ENCODE data around the gene RFPL3.

The RFPL3 gene

GRCh38 chr22:32328306-32329201, 29.1 kb upstream of the RFPL3 start:
- Histone ChIP-seq H3K4me3 (ENCODE audit: low read depth in 1 of 2, low read length in 2 of 2) (no peak overlapping the region), H3K9me3 (ENCODE audit: control insufficient read depth in 1 of 2, low read length in 2 of 2) (no peaks in the 10 kb centered on the region), H3K36me3 (ENCODE audit: control insufficient read depth in 1 of 2, insufficient read depth in 2 of 2, low read length in 2 of 2) (no peaks in the 10 kb centered on the region), H3K9ac (ENCODE audit: low read depth in 1 of 2, low read length in 2 of 2) (no peak overlapping the region), H3K4me1 (ENCODE audit: control insufficient read depth in 1 of 2, insufficient read depth in 2 of 2, low read length in 2 of 2) (no peaks in the 10 kb centered on the region), H3K27me3 (ENCODE audit: control insufficient read depth in 1 of 2, insufficient read depth in 2 of 2, low read length in 2 of 2) (peaks cover 0 to 1% of the 10 kb centered on the region in 2 donors), H3K27ac (ENCODE audit: low read depth, low read length) (no peak overlapping the region)

- Histone ChIP-seq H3K4me3 (ENCODE audit: low read depth in 1 of 2, low read length in 2 of 2) (no peak overlapping the region), H3K9me3 (ENCODE audit: control insufficient read depth in 1 of 2, low read length in 2 of 2) (no peaks in the 10 kb centered on the region), H3K27ac (ENCODE audit: low read depth, low read length) (no peak overlapping the region), H3K9ac (ENCODE audit: low read depth in 1 of 2, low read length in 2 of 2) (no peak overlapping the region), H3K27me3 (ENCODE audit: control insufficient read depth in 1 of 2, insufficient read depth in 2 of 2, low read length in 2 of 2) (peaks cover 0 to 7% of the 10 kb centered on the region in 2 donors), H3K4me1 (ENCODE audit: control insufficient read depth in 1 of 2, insufficient read depth in 2 of 2, low read length in 2 of 2) (no peaks in the 10 kb centered on the region), H3K36me3 (ENCODE audit: control insufficient read depth in 1 of 2, insufficient read depth in 2 of 2, low read length in 2 of 2) (no peaks in the 10 kb centered on the region)
These were observed 28.4 kb upstream of the RFPL3 start for GRCh38 chr22:32329202-32329645.

DNA sequence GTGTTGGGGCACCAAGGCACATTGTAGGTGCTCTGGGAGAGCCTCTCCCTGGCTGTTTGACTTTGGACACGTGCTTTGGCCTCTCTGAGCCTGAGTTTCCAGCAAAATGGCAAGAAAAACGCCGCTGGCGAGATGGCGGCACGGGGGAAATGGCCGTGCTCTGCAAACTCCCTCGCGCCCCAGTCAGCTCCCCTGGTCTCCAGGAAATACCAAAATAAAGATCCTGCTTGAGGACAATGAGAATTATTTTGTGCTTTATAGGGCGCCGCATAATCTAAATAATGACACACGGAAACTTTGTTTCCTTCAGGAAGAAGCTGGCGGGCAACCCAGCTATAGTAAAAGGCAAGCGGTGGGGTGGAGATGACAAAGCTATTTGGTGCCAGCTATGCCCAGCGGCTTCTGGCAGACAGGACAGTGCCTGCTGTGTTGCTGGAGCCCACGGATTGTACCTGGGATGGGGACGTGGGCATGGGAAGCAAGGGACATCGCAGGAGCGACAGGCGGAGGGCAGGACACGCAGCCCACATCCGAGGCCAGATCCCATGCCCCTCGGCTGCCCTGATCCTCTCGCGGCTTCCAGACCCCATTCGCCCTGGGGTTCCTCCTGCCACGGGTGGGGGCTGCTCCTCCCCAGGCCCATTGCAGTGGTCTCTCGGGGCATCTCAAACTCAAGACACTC, 26.3 kb upstream of the RFPL3 start:
- no peaks in the 10 kb centered on the region for H3K9me3 ChIP-seq (ENCODE audit: control insufficient read depth in 1 of 2, low read length in 2 of 2)
- no peak overlapping the region for H3K4me3 ChIP-seq (ENCODE audit: low read depth in 1 of 2, low read length in 2 of 2)
- H3K9ac ChIP-seq (ENCODE audit: low read depth in 1 of 2, low read length in 2 of 2) = no peak overlapping the region
- no peaks in the 10 kb centered on the region for H3K36me3 ChIP-seq (ENCODE audit: control insufficient read depth in 1 of 2, insufficient read depth in 2 of 2, low read length in 2 of 2)
- peaks cover 0 to 8% of the 10 kb centered on the region in 2 donors for H3K27me3 ChIP-seq (ENCODE audit: control insufficient read depth in 1 of 2, insufficient read depth in 2 of 2, low read length in 2 of 2)
- H3K4me1 ChIP-seq (ENCODE audit: control insufficient read depth in 1 of 2, insufficient read depth in 2 of 2, low read length in 2 of 2) = no peaks in the 10 kb centered on the region
- no peak overlapping the region for H3K27ac ChIP-seq (ENCODE audit: low read depth, low read length)

DNA sequence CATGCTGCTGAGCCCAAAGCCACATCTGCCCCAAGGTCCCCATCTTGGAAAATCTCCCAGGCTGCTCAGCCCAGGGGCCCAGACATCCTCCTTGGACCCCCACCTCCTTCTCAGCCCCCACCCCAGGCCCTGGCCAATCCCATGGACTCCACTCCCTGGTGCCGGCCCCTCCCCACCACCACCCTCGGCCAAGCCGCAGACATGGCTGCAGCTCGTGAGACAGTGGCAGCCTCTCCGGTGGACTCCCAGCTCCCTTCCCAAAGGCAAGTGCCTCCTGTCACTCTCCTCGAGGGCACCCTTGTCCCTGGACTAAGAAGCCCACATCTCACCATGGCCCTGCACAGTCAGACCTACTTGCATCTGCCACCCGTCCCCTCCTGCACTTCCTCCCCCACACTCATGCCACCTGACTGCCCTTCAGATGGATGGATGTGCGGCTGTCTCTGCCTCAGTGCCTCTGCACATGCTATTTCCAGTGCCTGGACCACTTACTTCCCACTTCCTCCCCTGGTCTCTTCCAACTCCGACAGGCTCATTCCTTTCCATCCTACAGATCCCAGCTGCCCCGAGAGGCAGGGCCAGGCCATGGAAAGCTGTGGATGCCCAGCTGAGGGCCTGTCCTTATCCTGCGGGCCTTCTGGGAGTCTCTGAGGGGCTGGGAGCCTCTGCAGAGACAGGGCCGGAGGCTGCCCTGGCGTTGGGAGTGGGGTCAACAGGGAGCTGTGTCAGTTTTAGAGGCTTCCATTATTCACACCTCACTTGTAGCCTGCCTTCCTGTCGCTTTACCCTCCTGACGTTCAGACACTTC, 25.5 kb upstream of the RFPL3 start:
- Histone ChIP-seq H3K9ac (ENCODE audit: low read depth in 1 of 2, low read length in 2 of 2) (no peak overlapping the region), H3K4me3 (ENCODE audit: low read depth in 1 of 2, low read length in 2 of 2) (no peak overlapping the region)

GRCh38 chr22:32333141-32333768, 24.4 kb upstream of the RFPL3 start:
- Histone ChIP-seq H3K27me3 (ENCODE audit: control insufficient read depth in 1 of 2, insufficient read depth in 2 of 2, low read length in 2 of 2) (peaks cover 0 to 8% of the 10 kb centered on the region in 2 donors), H3K4me3 (ENCODE audit: low read depth in 1 of 2, low read length in 2 of 2) (no peak overlapping the region), H3K27ac (ENCODE audit: low read depth, low read length) (no peak overlapping the region), H3K9ac (ENCODE audit: low read depth in 1 of 2, low read length in 2 of 2) (no peak overlapping the region), H3K36me3 (ENCODE audit: control insufficient read depth in 1 of 2, insufficient read depth in 2 of 2, low read length in 2 of 2) (no peaks in the 10 kb centered on the region), H3K4me1 (ENCODE audit: control insufficient read depth in 1 of 2, insufficient read depth in 2 of 2, low read length in 2 of 2) (no peaks in the 10 kb centered on the region), H3K9me3 (ENCODE audit: control insufficient read depth in 1 of 2, low read length in 2 of 2) (no peaks in the 10 kb centered on the region)

More for the DNA sequence above, 25.5 kb upstream of the RFPL3 start:
- no peaks in the 10 kb centered on the region for H3K9me3 ChIP-seq (ENCODE audit: control insufficient read depth in 1 of 2, low read length in 2 of 2)
- no peak overlapping the region for H3K27ac ChIP-seq (ENCODE audit: low read depth, low read length)
- no peaks in the 10 kb centered on the region for H3K36me3 ChIP-seq (ENCODE audit: control insufficient read depth in 1 of 2, insufficient read depth in 2 of 2, low read length in 2 of 2)
- no peaks in the 10 kb centered on the region for H3K4me1 ChIP-seq (ENCODE audit: control insufficient read depth in 1 of 2, insufficient read depth in 2 of 2, low read length in 2 of 2)
- peaks cover 0 to 8% of the 10 kb centered on the region in 2 donors for H3K27me3 ChIP-seq (ENCODE audit: control insufficient read depth in 1 of 2, insufficient read depth in 2 of 2, low read length in 2 of 2)

DNA sequence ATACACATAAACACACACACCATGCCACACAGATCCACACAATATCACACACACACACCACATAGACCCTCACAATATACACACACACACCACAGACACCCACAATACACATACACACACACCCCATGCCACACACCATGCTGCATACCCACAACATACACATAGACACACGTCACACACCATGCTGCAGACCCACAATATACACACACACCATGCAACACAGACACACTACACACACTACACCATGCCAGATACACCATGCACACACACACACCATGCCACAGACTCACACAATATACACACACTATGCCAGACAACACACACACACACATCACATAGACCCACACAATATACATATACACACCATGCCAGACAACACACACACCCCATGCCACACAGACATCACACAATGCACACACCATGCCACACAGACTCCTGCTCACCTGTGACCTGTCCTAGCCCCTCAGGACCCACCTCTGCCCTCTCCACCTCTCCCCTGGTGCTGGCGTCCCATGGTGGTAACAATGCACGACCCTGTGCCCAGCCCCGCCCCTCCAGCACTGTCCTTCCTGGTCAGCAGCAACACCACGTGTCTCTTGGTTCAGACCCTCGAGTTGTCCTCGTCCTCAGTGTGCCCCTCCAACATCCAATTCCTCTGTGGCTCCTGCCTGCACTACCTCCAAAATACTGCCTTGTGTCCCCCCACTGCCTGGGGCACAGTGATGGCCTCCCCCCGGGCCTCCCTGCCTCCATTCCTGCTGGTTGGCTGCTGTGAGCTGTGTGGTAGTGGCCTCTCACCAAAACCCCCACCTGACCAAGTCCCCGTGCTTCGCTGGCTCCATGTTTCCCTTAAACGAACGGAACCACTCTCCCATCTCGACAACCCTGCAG, 23.7 kb upstream of the RFPL3 start:
- H3K36me3 ChIP-seq (ENCODE audit: control insufficient read depth in 1 of 2, insufficient read depth in 2 of 2, low read length in 2 of 2) = no peaks in the 10 kb centered on the region
- H3K9me3 ChIP-seq (ENCODE audit: control insufficient read depth in 1 of 2, low read length in 2 of 2) = no peaks in the 10 kb centered on the region
- no peaks in the 10 kb centered on the region for H3K4me1 ChIP-seq (ENCODE audit: control insufficient read depth in 1 of 2, insufficient read depth in 2 of 2, low read length in 2 of 2)
- H3K27ac ChIP-seq (ENCODE audit: low read depth, low read length) = no peak overlapping the region
- H3K9ac ChIP-seq (ENCODE audit: low read depth in 1 of 2, low read length in 2 of 2) = no peak overlapping the region
- peaks cover 0 to 8% of the 10 kb centered on the region in 2 donors for H3K27me3 ChIP-seq (ENCODE audit: control insufficient read depth in 1 of 2, insufficient read depth in 2 of 2, low read length in 2 of 2)
- no peak overlapping the region for H3K4me3 ChIP-seq (ENCODE audit: low read depth in 1 of 2, low read length in 2 of 2)

GRCh38 chr22:32334660-32335365, 22.9 kb upstream of the RFPL3 start:
- peaks cover 0 to 8% of the 10 kb centered on the region in 2 donors for H3K27me3 ChIP-seq (ENCODE audit: control insufficient read depth in 1 of 2, insufficient read depth in 2 of 2, low read length in 2 of 2)

GRCh38 chr22:32335471-32335870, 22.2 kb upstream of the RFPL3 start:
- H3K9ac ChIP-seq (ENCODE audit: low read depth in 1 of 2, low read length in 2 of 2) = no peak overlapping the region
- peaks cover 0 to 13% of the 10 kb centered on the region in 2 donors for H3K27me3 ChIP-seq (ENCODE audit: control insufficient read depth in 1 of 2, insufficient read depth in 2 of 2, low read length in 2 of 2)

More at GRCh38 chr22:32334660-32335365, 22.9 kb upstream of the RFPL3 start:
- H3K9ac ChIP-seq (ENCODE audit: low read depth in 1 of 2, low read length in 2 of 2) = no peak overlapping the region
- H3K4me1 ChIP-seq (ENCODE audit: control insufficient read depth in 1 of 2, insufficient read depth in 2 of 2, low read length in 2 of 2) = no peaks in the 10 kb centered on the region
- H3K36me3 ChIP-seq (ENCODE audit: control insufficient read depth in 1 of 2, insufficient read depth in 2 of 2, low read length in 2 of 2) = no peaks in the 10 kb centered on the region
- no peak overlapping the region for H3K27ac ChIP-seq (ENCODE audit: low read depth, low read length)
- no peaks in the 10 kb centered on the region for H3K9me3 ChIP-seq (ENCODE audit: control insufficient read depth in 1 of 2, low read length in 2 of 2)
- H3K4me3 ChIP-seq (ENCODE audit: low read depth in 1 of 2, low read length in 2 of 2) = no peak overlapping the region

More at GRCh38 chr22:32335471-32335870, 22.2 kb upstream of the RFPL3 start:
- Histone ChIP-seq H3K4me1 (ENCODE audit: control insufficient read depth in 1 of 2, insufficient read depth in 2 of 2, low read length in 2 of 2) (no peaks in the 10 kb centered on the region), H3K4me3 (ENCODE audit: low read depth in 1 of 2, low read length in 2 of 2) (no peak overlapping the region), H3K9me3 (ENCODE audit: control insufficient read depth in 1 of 2, low read length in 2 of 2) (no peaks in the 10 kb centered on the region), H3K36me3 (ENCODE audit: control insufficient read depth in 1 of 2, insufficient read depth in 2 of 2, low read length in 2 of 2) (no peaks in the 10 kb centered on the region), H3K27ac (ENCODE audit: low read depth, low read length) (no peak overlapping the region)

Measured in duodenal mucosa (tissue), 2 donors.